Endodermal cell (in vitro differentiated cells): ENCODE results near the gene PRPF6. TPM values are rescaled to one million over a fixed set of nuclear protein-coding genes. Genes with fewer than 3 reads are reported as not detected.

Experiments used
- DNase-seq: peaks from one replicate; pipeline ENCODE4 v3.0.0-alpha.2; 2017
- H3K27ac ChIP-seq: 2 replicates; pipeline ENCODE4 v1.5.1; 2013; ENCODE audit warnings: mild to moderate bottlenecking, low read depth, low read length, moderate library complexity
- H3K27me3 ChIP-seq: 2 replicates; pipeline ENCODE4 v1.6.1; 2013; ENCODE audit warnings: mild to moderate bottlenecking, low read length, moderate library complexity; ENCODE audit not compliant: insufficient read depth, control insufficient read depth, poor library complexity, severe bottlenecking
- H3K36me3 ChIP-seq: 2 replicates; pipeline ENCODE4 v1.7.0; 2013; ENCODE audit warnings: mild to moderate bottlenecking, low read length, moderate library complexity; ENCODE audit not compliant: control insufficient read depth, insufficient read depth
- H3K4me1 ChIP-seq: one replicate; pipeline ENCODE4 v1.7.0; 2013; ENCODE audit warnings: low read length; ENCODE audit not compliant: control insufficient read depth, insufficient read depth
- H3K4me3 ChIP-seq: 2 replicates; pipeline ENCODE4 v1.5.1; 2013; ENCODE audit warnings: mild to moderate bottlenecking, low read length, moderate library complexity
- H3K9ac ChIP-seq: 2 replicates; pipeline ENCODE4 v1.6.1; 2013; ENCODE audit warnings: mild to moderate bottlenecking, low read length, moderate library complexity; ENCODE audit not compliant: poor library complexity, severe bottlenecking; ENCODE audit errors: extremely low read depth
- H3K9me3 ChIP-seq: 2 replicates; pipeline ENCODE4 v1.6.1; 2013; ENCODE audit warnings: mild to moderate bottlenecking, low read length, moderate library complexity; ENCODE audit not compliant: control insufficient read depth
- H3K27ac Mint-ChIP-seq: 2 replicates; pipeline ENCODE4 v1.8.0; 2020; ENCODE audit warnings: mixed read lengths
- H3K27me3 Mint-ChIP-seq: 2 replicates; pipeline ENCODE4 v1.8.0; 2021; ENCODE audit warnings: mild to moderate bottlenecking, mixed read lengths; ENCODE audit not compliant: insufficient read depth
- H3K36me3 Mint-ChIP-seq: 2 replicates; pipeline ENCODE4 v1.8.0; 2020; ENCODE audit warnings: low read depth, mixed read lengths
- H3K4me1 Mint-ChIP-seq: 2 replicates; pipeline ENCODE4 v1.8.0; 2020; ENCODE audit warnings: mixed read lengths
- H3K4me3 Mint-ChIP-seq: 2 replicates; pipeline ENCODE4 v1.8.0; 2020; ENCODE audit warnings: mild to moderate bottlenecking, moderate library complexity, mixed read lengths
- H3K9me3 Mint-ChIP-seq: 2 replicates; pipeline ENCODE4 v1.8.0; 2020; ENCODE audit warnings: mild to moderate bottlenecking, mixed read lengths
- WGBS, 2 experiments: methylation state at CpG; one replicate each; pipeline versions ENCODE4 v1.1.5 to v1.1.7; 2013; ENCODE audit warnings: missing lambda C conversion rate in 2 of 2, mixed read lengths in 1 of 2; ENCODE audit not compliant: insufficient coverage in 1 of 2, insufficient read length in 1 of 2; 5-methylcytosine and 5-hydroxymethylcytosine counted together
- total RNA-seq, 2 donors: library from RNA; stranded (reverse); fragmentation: NEBNext Ultra II Directional in 1 of 2; extraction: Animal tissue kit (Norgen Biotek cat#: 25700) in 1 of 2; gene quantifications; 2 replicates in 1 of 2; 3 replicates in 1 of 2; pipeline ENCODE4 v1.2.1, GENCODE V29; 2021
- TF ChIP-seq, protein P1 (sequence below): fragments of 200-600 bp; sonication (generic); conservative IDR thresholded peaks from 2 replicates; pipeline ENCODE4 v1.5.0; 2021; ENCODE audit warnings: antibody characterized with exemption, mild to moderate bottlenecking

Gene PRPF6
- total RNA-seq, 2 donors from 2014 or later = 73.3 to 73.9 TPM

DNA sequence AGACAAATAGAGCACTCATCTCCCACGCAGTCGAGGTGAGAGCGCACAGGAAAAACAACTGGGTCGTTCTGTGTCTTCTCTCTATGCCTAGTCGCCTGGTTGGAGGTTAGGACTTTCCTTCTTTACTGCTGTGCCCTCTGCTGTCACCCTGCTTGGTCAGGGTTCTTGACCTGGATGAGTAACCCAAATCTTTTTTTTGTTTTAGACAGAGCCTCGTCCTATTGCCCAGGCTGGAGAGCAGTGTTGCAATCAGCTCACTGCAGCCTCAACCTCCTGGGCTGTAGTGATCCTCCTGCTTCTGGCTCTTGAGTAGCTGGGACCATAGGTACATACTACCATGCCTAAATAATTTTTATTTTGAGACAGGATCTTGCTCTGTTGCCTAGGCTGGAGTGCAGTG, 24.5 kb downstream of the PRPF6 start:
- Histone ChIP-seq H3K27ac (no peak overlapping the region), H3K9ac (no peak overlapping the region), H3K27me3 (no peaks in the 10 kb centered on the region), H3K9me3 (peaks cover 14% of the 10 kb centered on the region), H3K36me3 (peaks cover 79% of the 10 kb centered on the region), H3K4me3 (no peak overlapping the region), H3K4me1 (no peaks in the 10 kb centered on the region)
- WGBS, 2 experiments = 93 to 97% methylated on average over 6 of the region's 6 CpGs
- DNase-seq = no peak
- no peak overlapping the region for H3K27ac Mint-ChIP-seq
- TF ChIP-seq, protein P1, sequence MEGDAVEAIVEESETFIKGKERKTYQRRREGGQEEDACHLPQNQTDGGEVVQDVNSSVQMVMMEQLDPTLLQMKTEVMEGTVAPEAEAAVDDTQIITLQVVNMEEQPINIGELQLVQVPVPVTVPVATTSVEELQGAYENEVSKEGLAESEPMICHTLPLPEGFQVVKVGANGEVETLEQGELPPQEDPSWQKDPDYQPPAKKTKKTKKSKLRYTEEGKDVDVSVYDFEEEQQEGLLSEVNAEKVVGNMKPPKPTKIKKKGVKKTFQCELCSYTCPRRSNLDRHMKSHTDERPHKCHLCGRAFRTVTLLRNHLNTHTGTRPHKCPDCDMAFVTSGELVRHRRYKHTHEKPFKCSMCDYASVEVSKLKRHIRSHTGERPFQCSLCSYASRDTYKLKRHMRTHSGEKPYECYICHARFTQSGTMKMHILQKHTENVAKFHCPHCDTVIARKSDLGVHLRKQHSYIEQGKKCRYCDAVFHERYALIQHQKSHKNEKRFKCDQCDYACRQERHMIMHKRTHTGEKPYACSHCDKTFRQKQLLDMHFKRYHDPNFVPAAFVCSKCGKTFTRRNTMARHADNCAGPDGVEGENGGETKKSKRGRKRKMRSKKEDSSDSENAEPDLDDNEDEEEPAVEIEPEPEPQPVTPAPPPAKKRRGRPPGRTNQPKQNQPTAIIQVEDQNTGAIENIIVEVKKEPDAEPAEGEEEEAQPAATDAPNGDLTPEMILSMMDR = no peak
- no peaks in the 10 kb centered on the region for H3K27me3 Mint-ChIP-seq
- peaks cover 11% of the 10 kb centered on the region for H3K9me3 Mint-ChIP-seq
- H3K36me3 Mint-ChIP-seq = peaks cover 79% of the 10 kb centered on the region
- H3K4me1 Mint-ChIP-seq = no peaks in the 10 kb centered on the region
- H3K4me3 Mint-ChIP-seq = no peak overlapping the region

DNA sequence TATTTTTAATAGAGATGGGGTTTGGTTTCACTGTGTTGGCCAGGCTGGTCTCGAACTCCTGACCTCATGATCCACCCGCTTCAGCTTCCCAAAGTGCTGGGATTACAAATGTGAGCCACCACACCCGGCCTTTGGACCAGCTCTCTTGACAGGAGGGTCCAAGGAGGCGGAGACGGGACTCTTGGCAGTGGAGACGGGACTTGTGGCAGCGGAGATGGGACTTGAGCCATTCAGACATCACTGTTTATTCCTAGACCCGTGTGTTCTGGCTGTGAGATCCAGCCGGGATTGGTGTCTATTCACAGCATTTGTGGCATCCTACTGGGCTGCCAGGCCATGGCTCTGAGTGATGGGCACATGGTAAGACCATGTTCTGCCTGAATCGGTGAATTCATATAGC, 25.6 kb downstream of the PRPF6 start:
- H3K4me3 Mint-ChIP-seq = no peak overlapping the region
- no peak overlapping the region for H3K9ac ChIP-seq
- H3K9me3 Mint-ChIP-seq = peaks cover 11% of the 10 kb centered on the region
- no peaks in the 10 kb centered on the region for H3K4me1 Mint-ChIP-seq
- no peaks in the 10 kb centered on the region for H3K27me3 Mint-ChIP-seq
- H3K4me1 ChIP-seq = no peaks in the 10 kb centered on the region
- DNase-seq = no peak
- no peak overlapping the region for H3K4me3 ChIP-seq
- peaks cover 14% of the 10 kb centered on the region for H3K9me3 ChIP-seq
- 95 to 96% methylated on average over 8 to 10 of the region's 10 CpGs for whole genome bisulfite sequencing, 2 experiments
- peaks cover 79% of the 10 kb centered on the region for H3K36me3 ChIP-seq
- TF ChIP-seq, protein P1 = no peak
- H3K36me3 Mint-ChIP-seq = peaks cover 83% of the 10 kb centered on the region
- no peak overlapping the region for H3K27ac ChIP-seq
- H3K27ac Mint-ChIP-seq = no peak overlapping the region
- no peaks in the 10 kb centered on the region for H3K27me3 ChIP-seq

DNA sequence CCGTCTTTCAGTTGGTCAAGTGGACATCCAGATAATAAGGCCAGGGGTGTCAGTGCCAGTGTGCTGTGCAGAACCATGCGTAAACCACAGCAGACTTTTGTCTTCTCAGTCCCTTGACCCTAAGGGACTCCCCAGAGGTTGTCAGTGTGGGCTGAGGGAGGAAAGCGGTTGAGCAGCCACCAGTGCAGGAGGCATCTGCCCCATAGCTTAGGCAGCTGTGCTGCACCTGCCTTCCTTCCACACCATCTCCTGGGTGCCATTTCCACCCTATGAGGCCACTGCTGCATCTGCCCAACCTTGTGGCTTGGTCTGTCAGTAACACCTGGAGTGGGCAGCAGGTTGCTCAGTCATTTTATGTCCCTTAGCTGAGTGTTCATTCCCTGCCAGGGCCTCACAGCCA, 26.0 kb downstream of the PRPF6 start:
- H3K4me1 Mint-ChIP-seq = no peaks in the 10 kb centered on the region
- H3K4me3 ChIP-seq = no peak overlapping the region
- 93 to 96% methylated on average over 1 to 3 of the region's 3 CpGs for WGBS, 2 experiments
- H3K27ac Mint-ChIP-seq = no peak overlapping the region
- DNase-seq = no peak
- H3K9me3 ChIP-seq = peaks cover 14% of the 10 kb centered on the region
- H3K36me3 ChIP-seq = peaks cover 77% of the 10 kb centered on the region
- no peak overlapping the region for H3K9ac ChIP-seq
- peaks cover 81% of the 10 kb centered on the region for H3K36me3 Mint-ChIP-seq
- H3K27ac ChIP-seq = no peak overlapping the region
- H3K4me3 Mint-ChIP-seq = no peak overlapping the region
- no peaks in the 10 kb centered on the region for H3K4me1 ChIP-seq
- peaks cover 11% of the 10 kb centered on the region for H3K9me3 Mint-ChIP-seq
- TF ChIP-seq, protein P1 = no peak
- no peaks in the 10 kb centered on the region for H3K27me3 Mint-ChIP-seq
- H3K27me3 ChIP-seq = no peaks in the 10 kb centered on the region
